Measurements from ENCODE around the gene CLDN7. TPM values are rescaled to one million over a fixed set of nuclear protein-coding genes. Genes with fewer than 3 reads are reported as not detected.
"Not testable (repeated sequence)": the region's sequence is repeated elsewhere in the genome, so short reads cannot be mapped to it uniquely, and the experiment has no call there.

CLDN7 gene
- total RNA-seq, 1 donor from 2014 or later, result 22.2 TPM

- DNase-seq, result no peak
These were observed 9.2 kb downstream of the CLDN7 start for GRCh38 chr17:7253082-7253481.

DNA sequence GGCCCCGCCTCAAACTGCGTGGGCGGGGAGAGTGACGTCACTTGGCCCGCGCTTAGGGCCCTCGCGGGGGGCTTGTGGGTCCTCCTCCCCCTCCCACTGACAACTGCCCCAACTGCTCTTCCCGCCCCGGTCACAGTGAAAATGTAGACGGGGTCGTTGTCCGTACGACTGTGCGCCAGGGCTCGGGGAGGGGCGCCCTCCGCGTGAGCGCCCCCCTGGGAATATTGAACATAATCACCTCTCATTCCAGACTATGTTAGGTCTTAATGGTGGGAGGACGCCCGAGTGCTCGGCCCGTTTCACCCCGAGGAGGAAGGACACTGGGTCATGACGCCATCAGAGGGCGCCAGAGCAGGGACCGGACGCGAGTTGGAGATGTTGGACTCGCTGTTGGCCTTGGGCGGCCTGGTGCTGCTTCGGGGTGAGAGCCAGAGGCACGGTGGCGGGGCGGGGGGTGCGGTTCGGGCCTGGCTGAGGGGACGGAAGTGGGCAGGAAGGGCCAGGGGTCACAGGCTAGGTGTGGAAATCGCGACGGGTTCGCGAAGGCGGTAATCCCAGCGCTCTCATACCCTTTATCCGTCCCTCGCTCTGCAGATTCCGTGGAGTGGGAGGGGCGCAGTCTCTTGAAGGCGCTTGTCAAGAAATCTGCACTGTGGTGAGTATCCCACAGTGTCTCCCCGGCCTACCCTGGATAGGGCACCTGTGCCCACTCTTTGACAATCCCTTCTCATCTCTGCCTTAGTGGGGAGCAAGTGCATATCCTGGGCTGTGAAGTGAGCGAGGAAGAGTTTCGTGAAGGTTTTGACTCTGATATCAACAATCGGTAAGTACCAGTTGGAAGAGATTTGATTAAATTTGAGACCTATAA, 9.9 kb downstream of the CLDN7 start, which contains the start of gene ELP5:
Gene ELP5 (plus strand): TSS at position 40 of the 868 bp plus-strand sequence. CDS start 336 bp downstream, at position 376.
- DNase-seq, result peak; percentile 97

- peak; percentile 100 for DNase-seq
These were observed 10.6 kb downstream of the CLDN7 start, which contains the start of gene CTDNEP1 for GRCh38 chr17:7251661-7252175. TSS of gene CTDNEP1 (minus strand) at chr17:7251734. CDS start at chr17:7251296, 438 bp downstream.

- DNase-seq, result peak; percentile 45
These were observed 11.3 kb downstream of the CLDN7 start for GRCh38 chr17:7250695-7251627.

DNA sequence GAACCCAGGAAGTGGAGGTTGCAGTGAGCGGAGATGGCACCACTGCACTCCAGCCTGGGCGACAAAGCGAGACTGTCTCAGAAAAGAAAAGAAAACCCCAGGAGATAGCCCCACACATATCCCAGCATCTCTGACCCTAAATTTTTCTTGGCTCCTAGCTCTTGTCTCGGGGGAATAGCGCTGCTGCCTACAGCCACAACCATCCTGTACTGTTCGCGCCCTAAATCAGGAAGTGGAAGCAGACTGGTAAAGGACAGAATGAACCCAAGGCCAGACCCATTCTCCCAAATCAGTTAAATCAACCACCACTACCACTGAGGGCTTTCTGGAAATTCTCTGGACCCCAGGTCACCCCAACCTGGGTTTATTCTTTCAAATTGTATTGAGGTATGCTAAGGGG, 12.4 kb downstream of the CLDN7 start:
- no peak for DNase-seq

GRCh38 chr17:7249214-7249613, 13.1 kb downstream of the CLDN7 start:
- DNase-seq, result no peak

DNA sequence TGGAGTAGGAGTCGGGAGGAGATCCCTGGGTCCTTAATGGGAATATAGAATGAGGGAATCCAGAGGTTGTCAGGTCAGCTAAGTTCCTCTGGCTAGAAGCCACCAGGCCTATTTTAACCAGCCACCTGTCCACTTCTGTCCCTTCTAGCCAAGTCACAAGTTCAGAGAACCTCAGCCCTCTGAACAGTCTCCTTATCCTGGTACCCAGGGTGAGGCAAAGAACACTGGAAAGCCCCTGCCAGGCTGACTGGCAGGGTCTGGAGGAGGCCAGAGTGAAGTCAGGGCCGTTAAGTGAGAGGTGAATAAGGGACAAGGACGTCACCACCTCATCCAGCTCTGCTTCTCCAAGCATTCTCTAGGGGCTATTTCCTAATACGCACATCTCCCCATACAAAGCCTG, 13.5 kb downstream of the CLDN7 start:
- peak; percentile 65 for DNase-seq

- no peak for DNase-seq
These were observed 15.5 kb downstream of the CLDN7 start for GRCh38 chr17:7246779-7247178.

GRCh38 chr17:7243838-7244237, 18.4 kb downstream of the CLDN7 start:
- DNase-seq, result not testable (repeated sequence)

GRCh38 chr17:7243453-7243729, 18.9 kb downstream of the CLDN7 start:
- no peak for DNase-seq

DNA sequence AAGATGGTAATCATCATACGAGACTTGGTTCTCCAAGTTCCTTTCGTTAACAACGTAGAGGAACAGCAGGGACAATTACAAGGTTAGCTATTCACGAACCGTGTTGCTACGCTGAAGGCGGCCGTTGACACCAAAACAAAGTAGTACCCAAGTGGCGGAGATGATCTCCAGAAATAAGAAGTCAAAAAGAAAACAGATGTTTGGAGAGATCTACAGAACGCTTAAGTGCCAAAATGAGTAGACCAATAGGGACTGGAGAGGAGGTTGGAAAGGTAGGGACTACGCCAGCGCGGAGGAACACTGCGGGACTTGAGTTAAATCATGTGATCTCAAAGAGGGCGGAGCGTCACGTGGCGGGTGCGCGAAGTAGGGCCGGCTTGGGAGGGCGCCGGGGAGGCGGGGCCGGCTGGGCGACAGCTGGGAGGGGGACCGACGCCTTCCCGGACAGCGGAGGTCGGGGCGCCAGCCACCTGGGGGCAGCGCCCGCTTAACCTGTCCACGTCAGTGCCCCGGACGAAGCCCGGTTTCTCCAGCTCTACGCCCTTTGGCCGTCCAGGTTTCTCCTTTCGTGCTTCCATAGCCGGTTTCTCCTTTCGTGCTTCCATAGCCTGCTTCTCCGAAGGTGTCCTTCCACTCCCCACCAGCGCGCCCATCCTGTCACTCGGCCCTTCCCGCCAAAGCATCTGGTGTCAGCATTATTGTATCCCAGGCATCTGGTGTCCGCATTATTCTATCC, 19.4 kb downstream of the CLDN7 start:
- DNase-seq, result peak; percentile 99

GRCh38 chr17:7241783-7242716, 20.2 kb downstream of the CLDN7 start, which contains the start of gene GABARAP:
TSS of gene GABARAP (minus strand) at chr17:7242449. CDS start at chr17:7242330, 119 bp downstream.
- peak; percentile 98 for DNase-seq

DNA sequence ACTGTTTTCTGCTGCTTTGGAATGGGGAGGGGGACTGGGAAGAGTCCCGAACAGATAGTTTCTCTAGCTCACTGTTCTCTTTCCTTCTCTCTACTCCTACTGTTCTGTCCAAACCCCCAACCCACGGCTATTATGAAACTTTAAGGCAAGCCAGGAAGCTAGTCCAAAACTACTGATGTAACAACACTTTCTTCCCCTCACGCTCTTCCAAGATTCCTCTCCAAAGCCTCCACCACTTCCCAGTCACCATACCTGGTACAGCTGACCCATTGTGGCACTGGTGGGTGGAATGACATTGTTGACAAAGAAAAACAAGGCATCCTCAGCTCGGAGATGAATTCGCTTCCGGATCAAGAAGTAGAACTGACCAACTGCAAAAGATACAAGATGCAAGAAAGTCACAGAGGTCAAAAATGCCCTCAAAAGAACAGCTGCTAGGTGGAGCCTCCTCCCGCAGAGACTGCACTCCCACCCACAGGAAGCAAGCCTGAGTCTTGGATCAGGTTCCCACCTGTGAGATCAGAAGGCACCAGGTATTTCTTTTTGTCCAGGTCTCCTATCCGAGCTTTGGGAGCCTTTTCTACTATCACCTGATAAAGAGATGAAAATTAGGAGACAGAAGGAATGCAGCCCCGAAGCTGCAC, 21.1 kb downstream of the CLDN7 start:
- no peak for DNase-seq

GRCh38 chr17:7240375-7240774, 21.9 kb downstream of the CLDN7 start:
- no peak for DNase-seq

DNA sequence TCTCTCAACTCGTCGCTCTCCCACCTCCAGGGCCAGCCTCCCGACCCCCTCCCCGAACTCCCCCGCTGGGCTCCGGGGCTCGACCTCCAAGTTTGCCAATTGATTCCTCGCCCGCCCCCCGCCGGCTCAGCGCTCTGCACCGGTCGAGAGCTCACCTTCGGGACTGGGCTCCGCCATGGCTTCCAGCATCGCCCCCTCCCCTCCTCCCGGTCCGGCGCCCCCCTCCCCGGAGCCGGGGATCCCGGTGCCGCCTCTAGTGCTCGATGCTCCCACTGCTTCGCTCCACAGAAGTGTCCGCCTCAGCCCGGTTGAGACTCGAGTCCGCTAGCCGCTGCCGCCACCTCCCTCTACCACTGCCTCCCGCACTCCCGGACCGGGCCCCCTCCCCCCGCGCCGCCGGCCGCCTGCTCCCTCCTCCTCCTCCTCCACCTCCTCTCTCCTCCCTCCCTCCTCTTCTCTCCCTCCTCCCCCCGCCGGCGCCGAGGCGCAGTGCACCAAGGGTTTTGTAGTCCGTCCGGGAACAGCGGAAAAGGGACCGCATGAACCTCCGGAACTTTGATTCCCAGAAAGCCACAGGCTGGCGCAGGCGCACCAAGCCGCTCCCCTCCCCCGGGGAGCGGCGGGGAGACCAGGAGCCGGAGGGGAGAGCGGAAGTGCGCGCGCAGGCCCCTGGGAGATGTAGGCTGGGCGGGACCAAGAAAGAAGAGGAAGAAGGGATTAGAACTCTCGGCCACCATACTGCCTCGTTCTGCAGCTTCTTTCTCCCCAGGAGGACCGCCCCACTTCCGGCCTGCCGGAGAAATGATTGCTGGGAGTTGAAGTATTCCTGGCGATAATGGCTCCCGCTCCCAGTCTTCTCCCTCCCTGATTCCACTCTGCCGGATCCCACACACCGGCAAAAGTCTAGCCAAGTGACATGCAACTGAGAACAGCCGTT, 22.9 kb downstream of the CLDN7 start, which contains the start of gene PHF23:
Gene PHF23 (minus strand): TSS at position 367 of the 937 bp plus-strand sequence. CDS start 178 bp downstream, at position 189.
- peak; percentile 100 for DNase-seq

DNA sequence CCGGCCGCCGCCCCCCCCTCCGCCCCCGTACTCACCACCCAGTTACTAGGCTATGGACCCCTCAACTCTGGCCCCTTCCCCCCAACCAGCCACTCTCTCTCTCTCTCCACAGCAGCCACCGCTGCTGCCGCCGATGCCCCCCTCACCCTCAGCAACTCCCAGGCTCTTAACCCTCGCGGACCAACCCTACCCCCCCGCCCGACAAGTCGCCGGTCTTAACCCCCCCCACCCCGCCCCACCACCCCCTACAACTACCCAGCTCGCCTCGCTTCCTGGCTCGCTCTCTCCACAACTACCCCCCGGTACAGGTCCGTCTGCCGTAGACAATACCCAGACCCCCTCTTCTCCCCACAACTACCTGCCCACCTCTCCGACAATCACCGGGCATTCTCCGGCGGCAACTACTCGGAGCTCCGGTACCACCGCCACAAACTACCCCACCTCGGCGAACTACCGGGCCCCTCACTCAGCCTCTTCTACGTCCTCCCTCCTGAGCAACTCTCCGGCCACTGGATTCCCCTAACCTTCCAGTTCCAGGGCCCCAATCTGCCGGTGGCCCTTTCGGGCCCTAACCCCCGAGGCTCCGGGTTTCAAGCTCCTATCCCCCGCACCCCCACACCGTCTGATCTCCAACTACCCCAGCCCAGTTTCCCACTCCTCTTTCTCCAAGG, 23.7 kb downstream of the CLDN7 start:
- no peak for DNase-seq

DNA sequence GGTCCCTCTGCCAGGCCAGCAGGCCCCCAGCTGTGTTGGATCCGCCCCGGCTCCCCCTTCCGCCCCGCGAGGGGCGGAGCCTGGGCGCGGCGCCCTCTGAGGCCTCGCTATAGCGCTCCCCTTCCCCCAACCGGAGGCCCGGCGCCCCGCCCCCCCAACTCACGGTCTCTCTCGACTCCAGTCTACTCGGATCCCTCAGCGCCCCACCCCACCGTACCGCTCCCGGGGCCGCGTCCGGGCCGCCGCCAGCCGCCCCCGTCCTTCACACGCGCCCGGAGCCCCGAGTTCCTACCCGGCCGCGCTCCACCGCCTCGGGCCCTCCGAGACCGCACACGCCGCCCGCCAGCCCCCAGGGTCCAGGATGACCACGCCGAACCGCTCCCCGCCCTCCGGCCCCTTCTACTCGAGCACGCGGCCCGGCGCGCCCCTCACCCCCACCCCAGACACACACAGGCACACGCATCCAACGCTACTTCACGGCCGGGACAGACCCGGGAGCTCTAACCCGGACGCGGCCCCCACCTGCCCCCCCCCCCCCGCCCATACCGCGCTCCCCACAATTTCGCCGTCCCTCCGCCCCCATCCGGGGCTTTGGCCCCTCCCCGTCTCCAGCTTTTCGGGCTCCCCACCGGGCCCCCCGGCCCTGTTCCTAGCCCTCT, 24.4 kb downstream of the CLDN7 start:
- peak; percentile 81 for DNase-seq
